T-helper 2 cell treated with Interferon-gamma antibody and Interleukin-4, amounts not matched to agents 5 μg/mL and 100 μg/mL, for 36 hours (primary cell): ENCODE data around the gene SLC24A2.
A peak's percentile ranks its signal among the peaks of the same experiment; 100 is the strongest.

Experiments
- DNase-seq: peaks from one replicate; pipeline ENCODE4 v3.0.0; 2021; ENCODE audit warnings: low spot score
- H3K27ac Mint-ChIP-seq: one replicate; pipeline ENCODE4 v1.8.0; 2021; ENCODE audit warnings: mild to moderate bottlenecking, mixed read lengths
- H3K27me3 Mint-ChIP-seq: one replicate; pipeline ENCODE4 v1.8.0; 2021; ENCODE audit warnings: low read depth, mixed read lengths
- H3K36me3 Mint-ChIP-seq: one replicate; pipeline ENCODE4 v1.8.0; 2021; ENCODE audit warnings: low read depth, mixed read lengths
- H3K4me1 Mint-ChIP-seq: one replicate; pipeline ENCODE4 v1.8.0; 2021; ENCODE audit warnings: low read depth, mixed read lengths
- H3K4me3 Mint-ChIP-seq: one replicate; pipeline ENCODE4 v1.8.0; 2022; ENCODE audit warnings: mild to moderate bottlenecking, moderate library complexity, mixed read lengths
- H3K9me3 Mint-ChIP-seq: one replicate; pipeline ENCODE4 v1.8.0; 2021; ENCODE audit warnings: mixed read lengths

The SLC24A2 gene

GRCh38 chr9:19784136-19784535, 4.7 kb downstream of the SLC24A2 start:
- Mint-ChIP-seq H3K4me1 (no peaks in the 10 kb centered on the region), H3K4me3 (no peak overlapping the region), H3K27ac (no peak overlapping the region), H3K9me3 (no peaks in the 10 kb centered on the region), H3K36me3 (no peaks in the 10 kb centered on the region), H3K27me3 (peaks cover 42% of the 10 kb centered on the region)
- DNase-seq, result no peak

DNA sequence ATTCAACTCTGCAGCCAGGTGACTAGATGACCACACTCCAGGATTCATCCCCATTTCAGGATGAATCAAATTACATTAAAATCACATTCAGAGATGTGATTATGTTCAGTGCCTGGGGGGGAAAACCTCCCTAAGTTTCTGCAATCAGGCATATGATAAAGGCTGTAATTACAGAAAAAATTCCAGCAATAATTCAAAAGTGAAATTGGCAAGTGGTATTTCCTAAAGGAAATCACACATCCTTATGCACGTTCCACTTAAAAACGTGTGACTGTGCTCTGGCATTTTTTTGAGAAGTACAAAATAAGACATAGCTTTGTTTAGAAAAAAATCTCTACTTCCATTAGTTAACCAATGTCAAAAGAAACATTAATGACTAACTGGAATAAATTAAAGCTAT, 5.3 kb downstream of the SLC24A2 start:
- DNase-seq, result no peak
- Mint-ChIP-seq H3K36me3 (no peaks in the 10 kb centered on the region), H3K27ac (no peak overlapping the region), H3K27me3 (peaks cover 40% of the 10 kb centered on the region), H3K4me1 (no peaks in the 10 kb centered on the region), H3K4me3 (no peak overlapping the region), H3K9me3 (no peaks in the 10 kb centered on the region)

GRCh38 chr9:19782005-19782404, 6.8 kb downstream of the SLC24A2 start:
- H3K4me1 Mint-ChIP-seq, result no peaks in the 10 kb centered on the region
- peaks cover 26% of the 10 kb centered on the region for H3K27me3 Mint-ChIP-seq
- H3K4me3 Mint-ChIP-seq, result no peak overlapping the region
- H3K36me3 Mint-ChIP-seq, result no peaks in the 10 kb centered on the region
- no peak overlapping the region for H3K27ac Mint-ChIP-seq
- no peaks in the 10 kb centered on the region for H3K9me3 Mint-ChIP-seq
- no peak for DNase-seq

DNA sequence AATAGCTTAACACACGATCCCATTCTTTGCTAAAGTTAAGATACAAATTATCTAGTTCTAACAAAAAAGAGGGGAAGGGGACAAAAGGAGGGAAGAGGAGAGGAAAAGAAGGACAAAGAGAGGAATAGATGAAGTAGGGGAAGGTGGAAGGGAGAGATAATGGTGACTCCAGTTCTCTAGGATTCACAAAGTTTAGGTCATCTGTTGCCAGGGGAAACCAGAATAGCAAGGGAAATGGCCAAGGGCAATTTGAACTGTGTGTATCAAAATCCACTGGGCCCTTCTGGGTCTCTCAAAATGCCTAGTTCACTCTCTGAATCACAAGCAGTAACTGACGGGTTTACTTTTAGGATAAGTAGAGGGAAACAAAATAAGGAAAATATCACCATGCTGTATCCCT, 7.6 kb downstream of the SLC24A2 start:
- no peak for DNase-seq
- no peaks in the 10 kb centered on the region for H3K36me3 Mint-ChIP-seq
- peaks cover 18% of the 10 kb centered on the region for H3K27me3 Mint-ChIP-seq
- no peak overlapping the region for H3K27ac Mint-ChIP-seq
- H3K4me1 Mint-ChIP-seq, result no peaks in the 10 kb centered on the region
- no peaks in the 10 kb centered on the region for H3K9me3 Mint-ChIP-seq
- no peak overlapping the region for H3K4me3 Mint-ChIP-seq

GRCh38 chr9:19771446-19771845, 17.4 kb downstream of the SLC24A2 start:
- H3K9me3 Mint-ChIP-seq, result no peaks in the 10 kb centered on the region
- no peak for DNase-seq
- no peaks in the 10 kb centered on the region for H3K4me1 Mint-ChIP-seq
- no peak overlapping the region for H3K4me3 Mint-ChIP-seq
- no peaks in the 10 kb centered on the region for H3K27me3 Mint-ChIP-seq
- H3K36me3 Mint-ChIP-seq, result no peaks in the 10 kb centered on the region
- H3K27ac Mint-ChIP-seq, result no peak overlapping the region

- H3K4me3 Mint-ChIP-seq, result no peak overlapping the region
- no peaks in the 10 kb centered on the region for H3K27me3 Mint-ChIP-seq
- H3K9me3 Mint-ChIP-seq, result peaks cover 4% of the 10 kb centered on the region
- no peak overlapping the region for H3K27ac Mint-ChIP-seq
- H3K36me3 Mint-ChIP-seq, result no peaks in the 10 kb centered on the region
- no peak for DNase-seq
- H3K4me1 Mint-ChIP-seq, result no peaks in the 10 kb centered on the region
Observed at GRCh38 chr9:19770973-19771372, 17.9 kb downstream of the SLC24A2 start.

GRCh38 chr9:19769213-19769612, 19.6 kb downstream of the SLC24A2 start:
- H3K4me3 Mint-ChIP-seq, result no peak overlapping the region

GRCh38 chr9:19768798-19769197, 20.0 kb downstream of the SLC24A2 start:
- H3K9me3 Mint-ChIP-seq, result peaks cover 14% of the 10 kb centered on the region
- peaks cover 5% of the 10 kb centered on the region for H3K27me3 Mint-ChIP-seq
- no peaks in the 10 kb centered on the region for H3K4me1 Mint-ChIP-seq
- H3K4me3 Mint-ChIP-seq, result no peak overlapping the region
- H3K36me3 Mint-ChIP-seq, result no peaks in the 10 kb centered on the region
- DNase-seq, result no peak
- no peak overlapping the region for H3K27ac Mint-ChIP-seq

More at GRCh38 chr9:19769213-19769612, 19.6 kb downstream of the SLC24A2 start:
- no peaks in the 10 kb centered on the region for H3K4me1 Mint-ChIP-seq
- no peaks in the 10 kb centered on the region for H3K36me3 Mint-ChIP-seq
- peaks cover 14% of the 10 kb centered on the region for H3K9me3 Mint-ChIP-seq
- no peak for DNase-seq
- no peak overlapping the region for H3K27ac Mint-ChIP-seq
- peaks cover 5% of the 10 kb centered on the region for H3K27me3 Mint-ChIP-seq

- Mint-ChIP-seq H3K27me3 (peaks cover 20% of the 10 kb centered on the region), H3K4me3 (no peak overlapping the region), H3K4me1 (peaks cover 1% of the 10 kb centered on the region), H3K27ac (no peak overlapping the region), H3K36me3 (no peaks in the 10 kb centered on the region), H3K9me3 (no peaks in the 10 kb centered on the region)
- no peak for DNase-seq
Observed at GRCh38 chr9:19759066-19759465, 29.8 kb downstream of the SLC24A2 start.

DNA sequence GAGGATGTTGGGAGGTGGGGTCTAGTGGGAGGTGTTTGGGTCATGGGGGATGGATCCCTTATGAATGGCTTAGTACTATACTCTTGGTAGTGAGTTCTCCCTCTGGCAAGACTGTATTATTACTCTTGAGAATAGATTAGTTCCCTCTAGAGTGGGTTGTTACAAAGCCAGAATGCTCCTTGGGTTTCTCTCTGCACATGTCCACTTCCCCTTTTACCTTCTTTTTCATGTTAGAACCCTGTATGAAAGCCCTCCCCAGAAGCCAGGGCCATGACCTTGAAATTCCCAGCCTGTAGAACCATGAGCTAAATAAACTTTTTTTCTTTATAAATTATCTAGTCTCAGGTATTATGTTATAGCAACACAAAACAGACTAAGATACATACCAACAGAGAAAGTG, 31.1 kb downstream of the SLC24A2 start:
- Mint-ChIP-seq H3K27ac (no peak overlapping the region), H3K4me1 (peaks cover 8% of the 10 kb centered on the region), H3K27me3 (peaks cover 21% of the 10 kb centered on the region), H3K9me3 (no peaks in the 10 kb centered on the region), H3K4me3 (no peak overlapping the region), H3K36me3 (no peaks in the 10 kb centered on the region)
- no peak for DNase-seq

- Mint-ChIP-seq H3K4me3 (no peak overlapping the region), H3K27me3 (peaks cover 19% of the 10 kb centered on the region), H3K4me1 (peaks cover 11% of the 10 kb centered on the region), H3K36me3 (peaks cover 3% of the 10 kb centered on the region), H3K9me3 (peaks cover 3% of the 10 kb centered on the region), H3K27ac (no peak overlapping the region)
- DNase-seq, result no peak
Observed at GRCh38 chr9:19754921-19755320, 33.9 kb downstream of the SLC24A2 start.

- Mint-ChIP-seq H3K27me3 (peaks cover 8% of the 10 kb centered on the region), H3K27ac (peak overlapping the region; percentile 70), H3K9me3 (peaks cover 9% of the 10 kb centered on the region), H3K4me3 (peak overlapping the region; percentile 63), H3K4me1 (peaks cover 30% of the 10 kb centered on the region), H3K36me3 (peaks cover 7% of the 10 kb centered on the region)
- DNase-seq, result peak; percentile 24
Observed at GRCh38 chr9:19748278-19749126, 40.3 kb downstream of the SLC24A2 start.

DNA sequence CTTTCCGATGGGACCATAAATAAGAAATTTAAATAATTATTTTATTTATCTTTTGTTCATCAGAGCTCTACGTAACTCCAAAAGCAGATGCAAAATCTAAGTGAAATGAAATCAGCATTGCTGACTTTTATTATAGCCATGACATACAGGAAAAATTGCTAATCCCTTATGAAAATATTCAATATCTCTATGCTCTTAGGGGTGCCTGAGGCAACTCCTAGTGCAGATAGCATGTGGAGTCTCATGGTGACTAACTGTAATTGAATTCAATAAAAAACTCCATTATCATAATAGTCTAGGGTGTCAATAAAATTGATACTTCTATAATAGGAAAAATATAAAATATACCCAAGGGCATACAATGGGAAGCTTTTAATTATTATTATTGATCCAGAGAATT, 42.6 kb downstream of the SLC24A2 start:
- Mint-ChIP-seq H3K4me1 (peaks cover 22% of the 10 kb centered on the region), H3K36me3 (peaks cover 7% of the 10 kb centered on the region), H3K27ac (no peak overlapping the region), H3K4me3 (no peak overlapping the region), H3K27me3 (peaks cover 7% of the 10 kb centered on the region), H3K9me3 (peaks cover 9% of the 10 kb centered on the region)
- no peak for DNase-seq

DNA sequence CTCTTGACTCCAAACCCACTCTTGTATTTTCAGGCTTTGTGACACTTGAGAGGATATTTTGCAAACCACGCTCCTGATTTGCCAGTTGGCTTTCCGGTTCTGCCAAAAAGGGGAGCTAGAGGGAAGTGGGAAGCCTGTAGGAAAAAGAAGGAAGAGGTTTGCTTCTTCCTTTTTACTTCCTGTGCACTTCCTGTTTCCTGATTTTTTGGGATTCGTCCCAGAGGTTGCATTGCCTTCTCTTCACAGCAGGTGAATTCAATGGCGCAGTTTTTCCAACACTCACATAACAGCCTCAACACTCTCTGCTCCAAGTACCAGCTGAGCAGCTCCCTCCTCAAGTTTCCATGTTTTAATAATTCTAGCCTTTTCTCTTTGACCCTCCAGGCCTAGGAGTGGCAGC, 47.7 kb downstream of the SLC24A2 start:
- H3K27me3 Mint-ChIP-seq, result peaks cover 17% of the 10 kb centered on the region
- H3K36me3 Mint-ChIP-seq, result no peaks in the 10 kb centered on the region
- no peaks in the 10 kb centered on the region for H3K9me3 Mint-ChIP-seq
- no peak overlapping the region for H3K4me3 Mint-ChIP-seq
- H3K27ac Mint-ChIP-seq, result no peak overlapping the region
- no peak for DNase-seq
- H3K4me1 Mint-ChIP-seq, result no peaks in the 10 kb centered on the region
